HG02938 (cell line): ENCODE measurements around the gene CCDC102B.
"Not testable (repeated sequence)": the region's sequence is repeated elsewhere in the genome, so short reads cannot be mapped to it uniquely, and the experiment has no call there.

Experiments
- ATAC-seq: cut with Tn5 transposase; IDR thresholded peaks from one replicate; pipeline ENCODE4 v1.9.1; 2021; ENCODE audit warnings: mild to moderate bottlenecking, moderate library complexity; ENCODE audit not compliant: unreplicated experiment

The CCDC102B gene

GRCh38 chr18:68797871-68798270 lies at the start of gene CCDC102B:
Gene CCDC102B (plus strand): TSS chr18:68798080. CDS start chr18:68836764, 38,684 bp downstream.
- no peak for ATAC-seq

- no peak for ATAC-seq
These were observed 40.8 kb upstream of the CCDC102B start for GRCh38 chr18:68757126-68757525.

GRCh38 chr18:68759308-68759707 lies 38.6 kb upstream of the CCDC102B start:
- no peak for ATAC-seq

- ATAC-seq = no peak
These were observed 34.8 kb upstream of the CCDC102B start for GRCh38 chr18:68763083-68763482.

GRCh38 chr18:68764016-68764415 lies 33.9 kb upstream of the CCDC102B start:
- ATAC-seq = no peak

GRCh38 chr18:68766433-68766832 lies 31.4 kb upstream of the CCDC102B start:
- ATAC-seq = no peak

GRCh38 chr18:68769461-68769860 lies 28.4 kb upstream of the CCDC102B start:
- no peak for ATAC-seq

- no peak for ATAC-seq
These were observed 25.6 kb upstream of the CCDC102B start for GRCh38 chr18:68772268-68772667.

GRCh38 chr18:68778280-68778886 lies 19.5 kb upstream of the CCDC102B start:
- no peak for ATAC-seq

- no peak for ATAC-seq
These were observed 18.7 kb upstream of the CCDC102B start for GRCh38 chr18:68779169-68779568.

- ATAC-seq = no peak
These were observed 16.9 kb upstream of the CCDC102B start for GRCh38 chr18:68780802-68781635.

- no peak for ATAC-seq
These were observed 14.4 kb upstream of the CCDC102B start for GRCh38 chr18:68783506-68783905.

- ATAC-seq = no peak
These were observed 13.8 kb upstream of the CCDC102B start for GRCh38 chr18:68784071-68784470.

GRCh38 chr18:68790290-68790689 lies 7.6 kb upstream of the CCDC102B start:
- not testable (repeated sequence) for ATAC-seq

GRCh38 chr18:68791801-68792200 lies 6.1 kb upstream of the CCDC102B start:
- ATAC-seq = no peak

GRCh38 chr18:68793951-68794350 lies 3.9 kb upstream of the CCDC102B start:
- no peak for ATAC-seq

- ATAC-seq = no peak
These were observed 767 bp upstream of the CCDC102B start for GRCh38 chr18:68796936-68797690.

- no peak for ATAC-seq
These were observed 2.2 kb downstream of the CCDC102B start for GRCh38 chr18:68800075-68800474.

GRCh38 chr18:68803356-68803755 lies 5.5 kb downstream of the CCDC102B start:
- ATAC-seq = no peak

GRCh38 chr18:68817584-68817983 lies 19.7 kb downstream of the CCDC102B start:
- no peak for ATAC-seq

- ATAC-seq = no peak
These were observed 20.7 kb downstream of the CCDC102B start for GRCh38 chr18:68818584-68818983.

- no peak for ATAC-seq
These were observed 25.0 kb downstream of the CCDC102B start for GRCh38 chr18:68822926-68823325.
